Measurements from ENCODE around the gene NAA15.
"Not testable (repeated sequence)": the region's sequence is repeated elsewhere in the genome, so short reads cannot be mapped to it uniquely, and the experiment has no call there.

Gene NAA15

GRCh38 chr4:139319571-139319970 lies 18.3 kb downstream of the NAA15 start:
- H3K4me3 ChIP-seq (ENCODE audit: low read depth, low read length, poor library complexity, severe bottlenecking), result no peak overlapping the region
- H3K9me3 ChIP-seq (ENCODE audit: low read length), result peaks cover 11% of the 10 kb centered on the region
- H3K27ac ChIP-seq (ENCODE audit: low read depth, low read length, poor library complexity, severe bottlenecking), result no peak overlapping the region
- 0 out of 2 replicates have a peak, but pooled peaks cover 3% of the 10 kb centered on the region for H3F3A ChIP-seq (ENCODE audit: insufficient read depth, low read length)
- no peak for TF ChIP-seq CTCF (IDR thresholded peaks at IDR 0.05; ENCODE audit: low read length)
- no peak for TF ChIP-seq EZH2 (IDR thresholded peaks at IDR 0.05; ENCODE audit: borderline replicate concordance, low read length)
- H3K27me3 ChIP-seq (ENCODE audit: insufficient read depth, low read length), result no peaks in the 10 kb centered on the region
- peaks cover 98% of the 10 kb centered on the region for H3K79me2 ChIP-seq (ENCODE audit: insufficient read depth, low read length)
- H3K9me2 ChIP-seq (ENCODE audit: low read depth, low read length), result no peaks in the 10 kb centered on the region
- H2AFZ ChIP-seq (ENCODE audit: low read length), result no peak overlapping the region
- H4K20me1 ChIP-seq (ENCODE audit: insufficient read depth, low read length), result no peaks in the 10 kb centered on the region
- peaks cover 30% of the 10 kb centered on the region for H3K4me1 ChIP-seq (ENCODE audit: insufficient read depth, low read length, severe bottlenecking)
- H3K4me2 ChIP-seq (ENCODE audit: low read length), result no peak overlapping the region
- no peak overlapping the region for H3K9ac ChIP-seq (ENCODE audit: low read length)
- H3K36me3 ChIP-seq (ENCODE audit: insufficient read depth, low read length), result peaks cover 54% of the 10 kb centered on the region

- not testable (repeated sequence) for H3K27me3 ChIP-seq (ENCODE audit: insufficient read depth, low read length); H3K4me2 ChIP-seq (ENCODE audit: low read length); H3K27ac ChIP-seq (ENCODE audit: low read depth, low read length, poor library complexity, severe bottlenecking); H3K9me2 ChIP-seq (ENCODE audit: low read depth, low read length); H3K9ac ChIP-seq (ENCODE audit: low read length); H4K20me1 ChIP-seq (ENCODE audit: insufficient read depth, low read length); H3K4me3 ChIP-seq (ENCODE audit: low read depth, low read length, poor library complexity, severe bottlenecking); H3F3A ChIP-seq (ENCODE audit: insufficient read depth, low read length); H3K9me3 ChIP-seq (ENCODE audit: low read length); H2AFZ ChIP-seq (ENCODE audit: low read length)
- Histone ChIP-seq H3K79me2 (ENCODE audit: insufficient read depth, low read length) (peaks cover 98% of the 10 kb centered on the region), H3K4me1 (ENCODE audit: insufficient read depth, low read length, severe bottlenecking) (peaks cover 17% of the 10 kb centered on the region), H3K36me3 (ENCODE audit: insufficient read depth, low read length) (peaks cover 58% of the 10 kb centered on the region)
Measured at GRCh38 chr4:139322070-139322469, 20.8 kb downstream of the NAA15 start.

- H3K4me3 ChIP-seq (ENCODE audit: low read depth, low read length, poor library complexity, severe bottlenecking); H3K9me3 ChIP-seq (ENCODE audit: low read length); H3K9me2 ChIP-seq (ENCODE audit: low read depth, low read length); H3F3A ChIP-seq (ENCODE audit: insufficient read depth, low read length); H3K9ac ChIP-seq (ENCODE audit: low read length); H2AFZ ChIP-seq (ENCODE audit: low read length); H3K27me3 ChIP-seq (ENCODE audit: insufficient read depth, low read length); H4K20me1 ChIP-seq (ENCODE audit: insufficient read depth, low read length); H3K27ac ChIP-seq (ENCODE audit: low read depth, low read length, poor library complexity, severe bottlenecking); H3K4me2 ChIP-seq (ENCODE audit: low read length): not testable (repeated sequence)
- H3K4me1 ChIP-seq (ENCODE audit: insufficient read depth, low read length, severe bottlenecking), result peaks cover 17% of the 10 kb centered on the region
- peaks cover 60% of the 10 kb centered on the region for H3K36me3 ChIP-seq (ENCODE audit: insufficient read depth, low read length)
- peaks cover 98% of the 10 kb centered on the region for H3K79me2 ChIP-seq (ENCODE audit: insufficient read depth, low read length)
Measured at GRCh38 chr4:139322541-139322940, 21.2 kb downstream of the NAA15 start.

GRCh38 chr4:139324620-139325019 lies 23.3 kb downstream of the NAA15 start:
- no peaks in the 10 kb centered on the region for H3K27me3 ChIP-seq (ENCODE audit: insufficient read depth, low read length)
- H3F3A ChIP-seq (ENCODE audit: insufficient read depth, low read length), result no peaks in the 10 kb centered on the region
- peaks cover 2% of the 10 kb centered on the region; the same call in 1 of the 2 replicates for H3K9me3 ChIP-seq (ENCODE audit: low read length)
- H3K4me2 ChIP-seq (ENCODE audit: low read length), result no peak overlapping the region
- H3K4me3 ChIP-seq (ENCODE audit: low read depth, low read length, poor library complexity, severe bottlenecking), result no peak overlapping the region
- peaks cover 62% of the 10 kb centered on the region for H3K36me3 ChIP-seq (ENCODE audit: insufficient read depth, low read length)
- H4K20me1 ChIP-seq (ENCODE audit: insufficient read depth, low read length), result no peaks in the 10 kb centered on the region
- H3K9ac ChIP-seq (ENCODE audit: low read length), result no peak overlapping the region
- peaks cover 23% of the 10 kb centered on the region for H3K4me1 ChIP-seq (ENCODE audit: insufficient read depth, low read length, severe bottlenecking)
- H3K79me2 ChIP-seq (ENCODE audit: insufficient read depth, low read length), result peaks cover 96% of the 10 kb centered on the region
- no peak overlapping the region for H2AFZ ChIP-seq (ENCODE audit: low read length)
- no peaks in the 10 kb centered on the region for H3K9me2 ChIP-seq (ENCODE audit: low read depth, low read length)
- TF ChIP-seq CTCF (IDR thresholded peaks at IDR 0.05; ENCODE audit: low read length), result no peak
- TF ChIP-seq EZH2 (IDR thresholded peaks at IDR 0.05; ENCODE audit: borderline replicate concordance, low read length), result no peak
- H3K27ac ChIP-seq (ENCODE audit: low read depth, low read length, poor library complexity, severe bottlenecking), result no peak overlapping the region

All from OCI-LY1 (cell line).